GM12891 (cell line): ENCODE results near the gene KRT76.

Source experiments
- POLR2A ChIP-seq: IDR thresholded peaks from 2 replicates; pipeline ENCODE4 v1.6.1; 2011; ENCODE audit warnings: low read depth, low read length, control low read depth
- POLR2AphosphoS5 ChIP-seq: IDR thresholded peaks from 2 replicates; pipeline ENCODE4 v1.6.1; 2011; ENCODE audit warnings: low read depth, low read length, control low read depth
- SPI1 ChIP-seq: IDR thresholded peaks from 2 replicates; pipeline ENCODE4 v1.6.1; 2011; ENCODE audit warnings: low read depth, low read length, control low read depth
- TAF1 ChIP-seq: IDR thresholded peaks from 2 replicates; pipeline ENCODE4 v1.6.1; 2011; ENCODE audit warnings: low read depth, low read length, control low read depth

DNA sequence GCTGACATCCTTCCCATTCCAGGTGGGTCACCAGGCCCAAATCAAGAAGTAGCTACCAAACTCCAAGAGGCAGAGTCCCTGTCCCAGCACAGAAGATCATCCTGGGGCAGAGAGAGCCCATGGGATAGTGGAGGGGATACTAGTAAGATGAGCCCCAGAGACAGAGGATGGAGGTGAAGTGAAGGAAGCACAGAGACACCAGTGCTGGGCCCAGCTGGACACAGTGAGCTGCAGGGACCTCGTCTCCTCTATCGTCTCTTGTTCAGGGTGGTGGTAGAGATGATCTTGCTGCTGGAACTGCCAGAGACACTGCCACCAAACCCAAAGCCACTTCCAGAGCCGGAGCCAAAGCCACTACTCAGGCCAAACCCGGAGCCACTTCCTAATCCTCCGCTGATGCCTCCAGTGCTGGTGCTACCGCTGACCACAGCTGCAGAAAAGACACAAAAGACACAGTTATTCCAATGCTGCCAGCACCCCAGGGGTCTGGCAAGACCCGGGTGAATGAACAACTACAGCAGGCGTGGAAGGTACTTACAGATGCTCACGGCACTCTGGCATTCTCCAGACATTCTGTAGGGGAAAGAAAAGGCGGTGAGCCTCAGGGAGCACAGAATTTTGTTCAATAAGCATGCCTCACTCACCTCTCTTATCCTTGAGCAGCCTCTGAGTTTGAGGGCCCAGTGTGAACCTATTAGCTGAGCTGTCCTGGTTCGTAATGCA is 29.8 kb upstream of the KRT76 start:
- TF ChIP-seq POLR2A = no peak
- TF ChIP-seq SPI1 = no peak
- no peak for TF ChIP-seq POLR2AphosphoS5
- no peak for TF ChIP-seq TAF1
